ENCODE results near the gene PARVB. TPM values are rescaled to one million over a fixed set of nuclear protein-coding genes. Genes with fewer than 3 reads are reported as not detected.

The PARVB gene
- total RNA-seq, 4 donors from 2014 or later, result 6.6 to 144 (median 30.1) TPM

GRCh38 chr22:43998679-43999264 lies 25.3 kb upstream of the PARVB start:
- Histone ChIP-seq H3K9me3 (no peaks in the 10 kb centered on the region), H3K27me3 (no peaks in the 10 kb centered on the region), H3K36me3 (peaks cover 0 to 11% (median 7%) of the 10 kb centered on the region in 4 donors), H3K27ac (no peak overlapping the region), H3K4me3 (no peak overlapping the region), H3K4me1 (no peaks in the 10 kb centered on the region)
- in situ Hi-C loops (cut with MboI; ENCODE audit: low pct_ligation_motif_present in 1 of 4, low pct_unique_long_range_greater_than_20kb in 1 of 4, low sequenced_read_pairs in 3 of 4) (loop anchor here (5.0 to 10.0 kb wide), 4 partner anchors 86 to 636 kb away; no protein-coding TSS in a partner anchor), intact Hi-C loops (cut with DNase I; ENCODE audit: low total_unique reads) (no loop called here)
- 87 to 96% methylated on average over 9 to 15 of the region's 15 CpGs for WGBS, 2 donors (ENCODE audit: low coverage in 1 of 2)
- no peak for TF ChIP-seq POLR2A (IDR thresholded peaks at IDR 0.05)
- no peak for DNase-seq

DNA sequence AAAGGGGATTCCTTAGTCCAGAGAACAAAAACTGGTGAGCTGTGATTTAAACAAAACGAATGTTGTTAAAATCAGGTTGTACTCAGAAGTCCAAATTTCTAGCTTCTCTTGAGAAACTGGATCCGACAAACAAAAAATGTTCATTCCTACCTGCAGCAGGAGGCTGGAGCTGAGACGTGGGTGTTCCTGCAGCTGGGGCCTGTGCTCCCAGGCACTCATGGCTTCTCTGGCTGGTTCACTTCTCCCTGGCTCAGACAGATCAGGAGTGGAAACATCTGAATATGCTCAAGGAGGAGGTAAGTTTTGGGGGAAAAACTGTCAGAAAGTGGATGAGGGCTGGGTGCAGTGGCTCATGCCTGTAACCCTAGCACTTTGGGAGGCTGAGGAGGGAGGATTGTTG lies 24.7 kb upstream of the PARVB start:
- WGBS, 2 donors (ENCODE audit: low coverage in 1 of 2), result 80 to 92% methylated on average over 2 to 3 of the region's 3 CpGs
- intact Hi-C loops (cut with DNase I; ENCODE audit: low total_unique reads), result no loop called here
- Histone ChIP-seq H3K4me1 (no peaks in the 10 kb centered on the region), H3K36me3 (peaks cover 0 to 11% (median 7%) of the 10 kb centered on the region in 4 donors), H3K27ac (no peak overlapping the region), H3K4me3 (no peak overlapping the region), H3K9me3 (no peaks in the 10 kb centered on the region), H3K27me3 (no peaks in the 10 kb centered on the region)
- DNase-seq, result no peak
- TF ChIP-seq EP300 (IDR thresholded peaks at IDR 0.05; ENCODE audit: low read depth) (no peak), CTCF (IDR thresholded peaks at IDR 0.05) (no peak), POLR2AphosphoS5 (IDR thresholded peaks at IDR 0.05) (no peak), POLR2A (IDR thresholded peaks at IDR 0.05) (no peak)
- in situ Hi-C loops (cut with MboI; ENCODE audit: low pct_ligation_motif_present in 1 of 4, low pct_unique_long_range_greater_than_20kb in 1 of 4, low sequenced_read_pairs in 3 of 4), result loop anchor here (5.0 to 10.0 kb wide), 4 partner anchors 85 to 635 kb away; no protein-coding TSS in a partner anchor

GRCh38 chr22:44000123-44000522 lies 24.0 kb upstream of the PARVB start:
- TF ChIP-seq EP300 (IDR thresholded peaks at IDR 0.05; ENCODE audit: low read depth), result no peak
- no peak for TF ChIP-seq POLR2AphosphoS5 (IDR thresholded peaks at IDR 0.05)
- no peak for TF ChIP-seq POLR2A (IDR thresholded peaks at IDR 0.05)
- in situ Hi-C loops (cut with MboI; ENCODE audit: low pct_ligation_motif_present in 1 of 4, low pct_unique_long_range_greater_than_20kb in 1 of 4, low sequenced_read_pairs in 3 of 4), result no loop called here

GRCh38 chr22:44001521-44001920 lies 22.6 kb upstream of the PARVB start:
- Histone ChIP-seq H3K9me3 (peaks cover 0 to 5% of the 10 kb centered on the region in 2 donors), H3K27ac (no peak overlapping the region), H3K36me3 (peaks cover 0 to 6% (median 3%) of the 10 kb centered on the region in 4 donors), H3K27me3 (no peaks in the 10 kb centered on the region), H3K4me1 (no peaks in the 10 kb centered on the region), H3K4me3 (no peak overlapping the region)
- intact Hi-C loops (cut with DNase I; ENCODE audit: low total_unique reads), result no loop called here
- in situ Hi-C loops (cut with MboI; ENCODE audit: low pct_ligation_motif_present in 1 of 4, low pct_unique_long_range_greater_than_20kb in 1 of 4, low sequenced_read_pairs in 3 of 4), result no loop called here
- DNase-seq, result no peak
- no peak for TF ChIP-seq CTCF (IDR thresholded peaks at IDR 0.05)
- no peak for TF ChIP-seq EP300 (IDR thresholded peaks at IDR 0.05; ENCODE audit: low read depth)
- 93% methylated on average over 2 to 7 of the region's 7 CpGs for WGBS, 2 donors (ENCODE audit: low coverage in 1 of 2)

More at GRCh38 chr22:44000123-44000522, 24.0 kb upstream of the PARVB start:
- no peak for DNase-seq
- Histone ChIP-seq H3K9me3 (no peaks in the 10 kb centered on the region), H3K27ac (no peak overlapping the region), H3K27me3 (no peaks in the 10 kb centered on the region), H3K36me3 (peaks cover 0 to 10% (median 7%) of the 10 kb centered on the region in 4 donors), H3K4me3 (no peak overlapping the region), H3K4me1 (no peaks in the 10 kb centered on the region)
- intact Hi-C loops (cut with DNase I; ENCODE audit: low total_unique reads), result no loop called here
- 94 to 96% methylated on average over 3 to 4 of the region's 4 CpGs for WGBS, 2 donors (ENCODE audit: low coverage in 1 of 2)

GRCh38 chr22:44002324-44002723 lies 21.8 kb upstream of the PARVB start:
- TF ChIP-seq EP300 (IDR thresholded peaks at IDR 0.05; ENCODE audit: low read depth) (no peak), CTCF (IDR thresholded peaks at IDR 0.05) (no peak), POLR2AphosphoS5 (IDR thresholded peaks at IDR 0.05) (no peak), POLR2A (IDR thresholded peaks at IDR 0.05) (no peak)
- Histone ChIP-seq H3K27me3 (no peaks in the 10 kb centered on the region), H3K36me3 (no peaks in the 10 kb centered on the region), H3K4me3 (no peak overlapping the region), H3K4me1 (no peaks in the 10 kb centered on the region), H3K9me3 (peaks cover 0 to 5% of the 10 kb centered on the region in 2 donors), H3K27ac (no peak overlapping the region)
- intact Hi-C loops (cut with DNase I; ENCODE audit: low total_unique reads) (no loop called here), in situ Hi-C loops (cut with MboI; ENCODE audit: low pct_ligation_motif_present in 1 of 4, low pct_unique_long_range_greater_than_20kb in 1 of 4, low sequenced_read_pairs in 3 of 4) (no loop called here)
- WGBS, 2 donors (ENCODE audit: low coverage in 1 of 2), result 86 to 98% methylated on average over 8 to 11 of the region's 11 CpGs
- DNase-seq, result no peak
